ENCODE measurements around the gene OLFML2A. TPM values are rescaled to one million over a fixed set of nuclear protein-coding genes. Genes with fewer than 3 reads are reported as not detected.

OLFML2A gene
- total and polyA plus RNA-seq, 2 of the 13 experiments (the other 11 are each of a cell fraction or from before 2014, with no cell fraction given) = 0.01 to 0.02 TPM

- TF ChIP-seq AFF4 (CRISPR knock-in tag; IDR thresholded peaks at IDR 0.05) = no peak
- 0 out of 2 replicates have a peak, but pooled peaks have one; percentile 57 for TF ChIP-seq ZNF83 (CRISPR knock-in tag; IDR thresholded peaks at IDR 0.05; ENCODE audit: borderline replicate concordance)
- no peak for TF ChIP-seq KLF9 (CRISPR knock-in tag; IDR thresholded peaks at IDR 0.05; ENCODE audit: low read depth)
- peak; percentile 73; the same call in 1 of the 2 replicates for TF ChIP-seq MLX (CRISPR knock-in tag; IDR thresholded peaks at IDR 0.05)
- no peak for TF ChIP-seq NFE2L1 (CRISPR knock-in tag; IDR thresholded peaks at IDR 0.05; ENCODE audit: borderline replicate concordance)
- TF ChIP-seq GTF2F1 (IDR thresholded peaks at IDR 0.05; ENCODE audit: low read length) = no peak
- no peak for TF ChIP-seq ZNF784 (CRISPR knock-in tag; IDR thresholded peaks at IDR 0.05; ENCODE audit: borderline replicate concordance)
- no peak for TF ChIP-seq CERS6 (CRISPR knock-in tag; IDR thresholded peaks at IDR 0.05)
- TF ChIP-seq ZFX (CRISPR knock-in tag; IDR thresholded peaks at IDR 0.05; ENCODE audit: low read depth) = peak; percentile 73
- peak; percentile 39; the same call in 1 of the 2 replicates for TF ChIP-seq BRCA1 (CRISPR knock-in tag; IDR thresholded peaks at IDR 0.05)
- peak; percentile 19 for TF ChIP-seq MXD3 (CRISPR knock-in tag; IDR thresholded peaks at IDR 0.05)
- TF ChIP-seq ATF3 (CRISPR knock-in tag; IDR thresholded peaks at IDR 0.05) = 0 out of 2 replicates have a peak, but pooled peaks have one; percentile 21
- TF ChIP-seq CBX1 (IDR thresholded peaks at IDR 0.05; ENCODE audit: low read depth) = no peak
- TF ChIP-seq ZNF800 (CRISPR knock-in tag; IDR thresholded peaks at IDR 0.05) = no peak
- 0 out of 2 replicates have a peak, but pooled peaks have one; percentile 41 for TF ChIP-seq REL (CRISPR knock-in tag; conservative IDR thresholded peaks at IDR 0.05)
- no peak for TF ChIP-seq IKZF4 (CRISPR knock-in tag; IDR thresholded peaks at IDR 0.05; ENCODE audit: borderline replicate concordance, low read depth, not compliant biosample characterization)
- TF ChIP-seq MLLT10 (CRISPR knock-in tag; IDR thresholded peaks at IDR 0.05) = no peak
- no peak for TF ChIP-seq ZNF354B (CRISPR knock-in tag; IDR thresholded peaks at IDR 0.05)
- 0 out of 2 replicates have a peak, but pooled peaks have one; percentile 46 for TF ChIP-seq ZNF160 (CRISPR knock-in tag; IDR thresholded peaks at IDR 0.05)
- no peak; the same call in 1 of the 2 replicates for TF ChIP-seq TARDBP (CRISPR knock-in tag; IDR thresholded peaks at IDR 0.05)
These were observed 5.7 kb upstream of the OLFML2A start, which contains the start of gene NR6A1 (continued) for GRCh38 chr9:124771021-124771866.

Data from HepG2 (cell line).